Caco-2 (cell line): Measurements from ENCODE around the gene NATD1. TPM values are rescaled to one million over a fixed set of nuclear protein-coding genes. Genes with fewer than 3 reads are reported as not detected.

Experiments used
- BruUV-seq: library from RNA; stranded (reverse); fragments of 400-500 nt; replicated peaks from 2 replicates; lab custom pipeline; 2021; lab: Mats Ljungman, UMichigan
- CTCF ChIA-PET: fragments of 300-600 bp; sonication (Branson Sonifier 250); formaldehyde crosslinking; loops from one replicate; lab custom pipeline; 2022; ENCODE audit warnings: antibody characterized with exemption; lab: Charles Lee
- POLR2A ChIA-PET: fragments of 300-600 bp; sonication (Branson Sonifier 250); formaldehyde crosslinking; loops from one replicate; lab custom pipeline; 2022; ENCODE audit warnings: antibody characterized with exemption; lab: Charles Lee
- DNase-seq, 2 experiments: peaks; one replicate each; pipeline versions ENCODE4 v3.0.0 to v3.0.0-alpha.2; 2020 to 2022
- H3K27me3 ChIP-seq: replicated peaks from 2 replicates; pipeline ENCODE4 v1.6.0; 2011; ENCODE audit warnings: low read length; ENCODE audit not compliant: control insufficient read depth, insufficient read depth
- H3K36me3 ChIP-seq: 2 replicates; pipeline ENCODE4 v1.5.1; 2011; ENCODE audit warnings: low read length; ENCODE audit not compliant: control insufficient read depth, insufficient read depth
- H3K4me1 ChIP-seq: fragments of 250-450 bp; sonication (Bioruptor Pico); 2 replicates; pipeline ENCODE4 v1.5.1; 2020; ENCODE audit warnings: mild to moderate bottlenecking
- H3K4me3 ChIP-seq: 2 replicates; pipeline ENCODE4 v1.5.1; 2011; ENCODE audit warnings: low read depth, mild to moderate bottlenecking, control low read depth, low read length
- H3K9me3 ChIP-seq: fragments of 250-450 bp; sonication (Bioruptor Pico); 2 replicates; pipeline ENCODE4 v1.5.1; 2020; ENCODE audit warnings: mild to moderate bottlenecking, moderate library complexity
- H3K27ac Mint-ChIP-seq: one replicate; pipeline ENCODE4 v1.8.0; 2022; ENCODE audit warnings: mixed read lengths; ENCODE audit not compliant: unreplicated experiment
- H3K27me3 Mint-ChIP-seq: one replicate; pipeline ENCODE4 v1.8.0; 2022; ENCODE audit warnings: mixed read lengths; ENCODE audit not compliant: insufficient read depth, unreplicated experiment
- H3K36me3 Mint-ChIP-seq: one replicate; pipeline ENCODE4 v1.8.0; 2022; ENCODE audit warnings: mild to moderate bottlenecking, mixed read lengths; ENCODE audit not compliant: insufficient read depth, unreplicated experiment
- H3K4me1 Mint-ChIP-seq: one replicate; pipeline ENCODE4 v1.8.0; 2022; ENCODE audit warnings: low read depth, mixed read lengths; ENCODE audit not compliant: unreplicated experiment
- H3K4me3 Mint-ChIP-seq: one replicate; pipeline ENCODE4 v1.8.0; 2022; ENCODE audit warnings: mild to moderate bottlenecking, moderate library complexity, mixed read lengths; ENCODE audit not compliant: unreplicated experiment
- H3K9me3 Mint-ChIP-seq: one replicate; pipeline ENCODE4 v1.8.0; 2022; ENCODE audit warnings: mixed read lengths; ENCODE audit not compliant: unreplicated experiment
- CTCF ChIP-seq, 2 experiments: fragments of 200-600 bp in 1 of 2; IDR thresholded peaks; 1 replicate in 1 of 2; 2 replicates in 1 of 2; pipeline versions ENCODE4 v1.5.1 to v1.8.0; 2011 to 2022; ENCODE audit warnings: antibody characterized with exemption in 1 of 2, control low read depth in 1 of 2, inconsistent platforms in 1 of 2, low read depth in 1 of 2, low read length in 1 of 2, mild to moderate bottlenecking in 1 of 2, moderate library complexity in 1 of 2; ENCODE audit not compliant: insufficient read depth in 1 of 2, severe bottlenecking in 1 of 2, unreplicated experiment in 1 of 2
- intact Hi-C: fragments of 100-400 bp; cut with micrococcal nuclease; formaldehyde crosslinking; loops from one replicate; pipeline ENCODE4 v1.10.0; 2022; ENCODE audit not compliant: unreplicated experiment
- total RNA-seq: library from RNA; stranded (reverse); gene quantifications from 2 replicates; pipeline ENCODE4 v1.2.3, GENCODE V29; 2022

NATD1 gene
- total RNA-seq, 1 experiment from 2014 or later = 18.4 TPM

- BruUV-seq = no TSS peak
- no peak overlapping the region for H3K4me3 Mint-ChIP-seq
These were observed 38.7 kb upstream of the NATD1 start for GRCh38 chr17:21291862-21292261.

GRCh38 chr17:21291357-21291756 is 38.1 kb upstream of the NATD1 start:
- ChIA-PET POLR2A (no interaction called here), CTCF (no interaction called here)
- no TSS peak for BruUV-seq
- no peaks in the 10 kb centered on the region for H3K9me3 ChIP-seq
- H3K4me3 ChIP-seq = no peak overlapping the region
- Mint-ChIP-seq H3K27me3 (no peaks in the 10 kb centered on the region), H3K27ac (no peak overlapping the region), H3K4me3 (no peak overlapping the region), H3K36me3 (peaks cover 3% of the 10 kb centered on the region), H3K4me1 (peaks cover 8% of the 10 kb centered on the region), H3K9me3 (no peaks in the 10 kb centered on the region)
- TF ChIP-seq CTCF (IDR thresholded peaks at IDR 0.05; ENCODE audit: insufficient read depth in 1 of 2, low read depth in 1 of 2, low read length in 1 of 2, severe bottlenecking in 1 of 2, unreplicated experiment in 1 of 2) = no peak
- no peak for DNase-seq
- no peaks in the 10 kb centered on the region for H3K27me3 ChIP-seq
- peaks cover 18% of the 10 kb centered on the region for H3K4me1 ChIP-seq
- intact Hi-C loops = no loop called here
- no peaks in the 10 kb centered on the region for H3K36me3 ChIP-seq

More at GRCh38 chr17:21291862-21292261, 38.7 kb upstream of the NATD1 start:
- no peak overlapping the region for H3K27ac Mint-ChIP-seq
- Histone ChIP-seq H3K4me1 (peaks cover 15% of the 10 kb centered on the region), H3K4me3 (no peak overlapping the region), H3K27me3 (no peaks in the 10 kb centered on the region), H3K36me3 (no peaks in the 10 kb centered on the region), H3K9me3 (no peaks in the 10 kb centered on the region)
- peaks cover 3% of the 10 kb centered on the region for H3K4me1 Mint-ChIP-seq
- no peaks in the 10 kb centered on the region for H3K9me3 Mint-ChIP-seq
- H3K36me3 Mint-ChIP-seq = no peaks in the 10 kb centered on the region
- no peak for DNase-seq
- intact Hi-C loops = no loop called here
- ChIA-PET POLR2A (no interaction called here), CTCF (no interaction called here)
- H3K27me3 Mint-ChIP-seq = no peaks in the 10 kb centered on the region
- TF ChIP-seq CTCF (IDR thresholded peaks at IDR 0.05; ENCODE audit: insufficient read depth in 1 of 2, low read depth in 1 of 2, low read length in 1 of 2, severe bottlenecking in 1 of 2, unreplicated experiment in 1 of 2) = no peak

- H3K27me3 Mint-ChIP-seq = no peaks in the 10 kb centered on the region
- peaks cover 18% of the 10 kb centered on the region for H3K4me1 ChIP-seq
- CTCF ChIA-PET = no interaction called here
These were observed 36.8 kb upstream of the NATD1 start for GRCh38 chr17:21289902-21290571.

More at GRCh38 chr17:21289902-21290571, 36.8 kb upstream of the NATD1 start:
- POLR2A ChIA-PET = no interaction called here
- Mint-ChIP-seq H3K36me3 (peaks cover 6% of the 10 kb centered on the region), H3K9me3 (no peaks in the 10 kb centered on the region), H3K4me3 (no peak overlapping the region), H3K27ac (no peak overlapping the region), H3K4me1 (peaks cover 17% of the 10 kb centered on the region)
- intact Hi-C loops = loop anchor here (10.0 kb wide), 1 partner anchor 85 kb away; the partner anchor contains the start of gene KCNJ12
- no peak for DNase-seq
- BruUV-seq = no TSS peak
- TF ChIP-seq CTCF (IDR thresholded peaks at IDR 0.05; ENCODE audit: insufficient read depth in 1 of 2, low read depth in 1 of 2, low read length in 1 of 2, severe bottlenecking in 1 of 2, unreplicated experiment in 1 of 2) = no peak
- Histone ChIP-seq H3K36me3 (no peaks in the 10 kb centered on the region), H3K4me3 (no peak overlapping the region), H3K27me3 (no peaks in the 10 kb centered on the region), H3K9me3 (no peaks in the 10 kb centered on the region)
